ENCODE measurements around the gene CCDC102B.

GRCh38 chr18:68935686-68936085 is 137.8 kb downstream of the CCDC102B start:
- no peak for TF ChIP-seq CTCF (conservative IDR thresholded peaks at IDR 0.05; ENCODE audit: low read depth in 2 of 2)
- TF ChIP-seq POLR2AphosphoS5 (IDR thresholded peaks at IDR 0.05; ENCODE audit: low read depth), result no peak
